Type B pancreatic cell (in vitro differentiated cells): Measurements from ENCODE around the gene ARHGEF5. TPM values are rescaled to one million over a fixed set of nuclear protein-coding genes. Genes with fewer than 3 reads are reported as not detected.

Experiments used
- DNase-seq: peaks from one replicate; pipeline ENCODE4 v3.0.0; 2021; ENCODE audit warnings: mixed read lengths; ENCODE audit not compliant: unreplicated experiment; ENCODE audit errors: extremely low spot score
- H3K27ac Mint-ChIP-seq: 2 replicates; pipeline ENCODE4 v1.8.0; 2021; ENCODE audit warnings: mild to moderate bottlenecking, mixed read lengths
- H3K27me3 Mint-ChIP-seq: 2 replicates; pipeline ENCODE4 v1.8.0; 2021; ENCODE audit warnings: mixed read lengths
- H3K36me3 Mint-ChIP-seq: 2 replicates; pipeline ENCODE4 v1.8.0; 2021; ENCODE audit warnings: mixed read lengths
- H3K4me1 Mint-ChIP-seq: one replicate; pipeline ENCODE4 v1.8.0; 2021; ENCODE audit warnings: mixed read lengths; ENCODE audit not compliant: unreplicated experiment
- H3K4me3 Mint-ChIP-seq: 2 replicates; pipeline ENCODE4 v1.8.0; 2021; ENCODE audit warnings: mild to moderate bottlenecking, mixed read lengths
- H3K9me3 Mint-ChIP-seq: 2 replicates; pipeline ENCODE4 v1.8.0; 2021; ENCODE audit warnings: mixed read lengths
- CTCF ChIP-seq: fragments of 200-600 bp; sonication (generic); conservative IDR thresholded peaks from 2 replicates; pipeline ENCODE4 v1.5.0; 2021; ENCODE audit warnings: antibody characterized with exemption, mild to moderate bottlenecking
- total RNA-seq: library from RNA; stranded (reverse); gene quantifications from 2 replicates; pipeline ENCODE4 v1.2.1, GENCODE V29; 2021; ENCODE audit warnings: low replicate concordance

Gene ARHGEF5
- total RNA-seq, 1 donor from 2014 or later = 17.2 TPM

DNA sequence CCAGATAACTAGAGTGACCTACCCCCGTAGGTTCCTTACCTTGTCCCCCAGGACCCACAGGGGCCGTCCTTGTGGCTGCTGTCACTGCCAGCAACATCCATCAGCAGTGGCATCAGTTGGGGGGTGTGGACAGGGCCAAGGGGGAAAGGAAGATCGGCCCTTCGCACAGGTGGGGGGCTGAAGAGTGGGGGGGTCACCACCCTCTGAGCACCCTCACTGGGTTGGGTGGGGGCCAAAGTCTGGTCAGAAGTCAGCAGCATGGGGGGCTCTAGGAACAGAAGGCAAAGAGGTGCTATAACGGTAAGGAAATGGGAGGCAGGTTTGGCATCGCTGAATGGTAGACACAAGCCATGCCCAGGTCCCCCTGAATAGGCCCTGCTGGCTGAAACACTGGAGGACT, 43.7 kb downstream of the ARHGEF5 start:
- Mint-ChIP-seq H3K4me1 (no peaks in the 10 kb centered on the region), H3K27me3 (peaks cover 5% of the 10 kb centered on the region), H3K27ac (no peak overlapping the region), H3K36me3 (no peaks in the 10 kb centered on the region), H3K4me3 (no peak overlapping the region), H3K9me3 (no peaks in the 10 kb centered on the region)
- no peak for TF ChIP-seq CTCF
- peak; percentile 31 for DNase-seq

- Mint-ChIP-seq H3K4me3 (no peak overlapping the region), H3K36me3 (no peaks in the 10 kb centered on the region), H3K27me3 (peaks cover 5% of the 10 kb centered on the region), H3K27ac (no peak overlapping the region), H3K9me3 (no peaks in the 10 kb centered on the region), H3K4me1 (no peaks in the 10 kb centered on the region)
- TF ChIP-seq CTCF = no peak
- DNase-seq = peak; percentile 47
These were observed 44.7 kb downstream of the ARHGEF5 start for GRCh38 chr7:144399946-144400345.

- Mint-ChIP-seq H3K4me3 (no peak overlapping the region), H3K27me3 (peaks cover 5% of the 10 kb centered on the region), H3K36me3 (no peaks in the 10 kb centered on the region), H3K9me3 (no peaks in the 10 kb centered on the region), H3K27ac (no peak overlapping the region), H3K4me1 (peaks cover 4% of the 10 kb centered on the region)
- TF ChIP-seq CTCF = no peak
- DNase-seq = peak; percentile 43
These were observed 46.3 kb downstream of the ARHGEF5 start for GRCh38 chr7:144401490-144401889.

GRCh38 chr7:144403102-144403501, 47.9 kb downstream of the ARHGEF5 start:
- no peak overlapping the region for H3K27ac Mint-ChIP-seq
- peaks cover 8% of the 10 kb centered on the region for H3K27me3 Mint-ChIP-seq
- peak; percentile 22 for DNase-seq
- no peaks in the 10 kb centered on the region for H3K9me3 Mint-ChIP-seq
- no peaks in the 10 kb centered on the region for H3K36me3 Mint-ChIP-seq
- H3K4me1 Mint-ChIP-seq = peaks cover 13% of the 10 kb centered on the region
- no peak for TF ChIP-seq CTCF
- H3K4me3 Mint-ChIP-seq = no peak overlapping the region

- Mint-ChIP-seq H3K27ac (no peak within 1 kb of the TSS), H3K9me3 (no peaks in the 10 kb centered on the region), H3K27me3 (peaks cover 8% of the 10 kb centered on the region), H3K36me3 (no peaks in the 10 kb centered on the region), H3K4me1 (peaks cover 19% of the 10 kb centered on the region), H3K4me3 (no peak within 1 kb of the TSS)
- peak; percentile 44 for DNase-seq
- TF ChIP-seq CTCF = no peak
These were observed 48.5 kb downstream of the ARHGEF5 start, which contains the start of gene NOBOX for GRCh38 chr7:144403649-144404061. NOBOX (minus strand) TSS chr7:144403693.

- Mint-ChIP-seq H3K4me1 (peaks cover 20% of the 10 kb centered on the region), H3K27ac (no peak overlapping the region), H3K9me3 (no peaks in the 10 kb centered on the region), H3K36me3 (no peaks in the 10 kb centered on the region), H3K27me3 (peaks cover 8% of the 10 kb centered on the region), H3K4me3 (no peak overlapping the region)
- no peak for TF ChIP-seq CTCF
- peak; percentile 2 for DNase-seq
These were observed 49.7 kb downstream of the ARHGEF5 start for GRCh38 chr7:144404946-144405345.
